Left lobe of liver (tissue), 2 donors: ENCODE measurements around the gene ANXA8. TPM values are rescaled to one million over a fixed set of nuclear protein-coding genes. Genes with fewer than 3 reads are reported as not detected.
"Not testable (repeated sequence)": the region's sequence is repeated elsewhere in the genome, so short reads cannot be mapped to it uniquely, and the experiment has no call there.

Experiments used
- ATAC-seq: fragments of 200-7000 bp; cut with Tn5 transposase; one replicate; pipeline ENCODE4 v1.9.1; 2020; ENCODE audit warnings: mild to moderate bottlenecking, moderate library complexity
- DNase-seq: peaks from one replicate; pipeline ENCODE4 v3.0.0-alpha.2; 2020; ENCODE audit warnings: low spot score
- total RNA-seq: library from RNA; stranded (reverse); gene quantifications from one replicate; pipeline ENCODE4 v1.2.1, GENCODE V29; 2021
- donor health status: DM: no; HTN: no; CAD: no; lungs with moderate emphysema.
- donor health status: DM: no; HTN: yes; CAD: no.

The ANXA8 gene
- total RNA-seq, 1 donor from 2014 or later, result 1.7 TPM

DNA sequence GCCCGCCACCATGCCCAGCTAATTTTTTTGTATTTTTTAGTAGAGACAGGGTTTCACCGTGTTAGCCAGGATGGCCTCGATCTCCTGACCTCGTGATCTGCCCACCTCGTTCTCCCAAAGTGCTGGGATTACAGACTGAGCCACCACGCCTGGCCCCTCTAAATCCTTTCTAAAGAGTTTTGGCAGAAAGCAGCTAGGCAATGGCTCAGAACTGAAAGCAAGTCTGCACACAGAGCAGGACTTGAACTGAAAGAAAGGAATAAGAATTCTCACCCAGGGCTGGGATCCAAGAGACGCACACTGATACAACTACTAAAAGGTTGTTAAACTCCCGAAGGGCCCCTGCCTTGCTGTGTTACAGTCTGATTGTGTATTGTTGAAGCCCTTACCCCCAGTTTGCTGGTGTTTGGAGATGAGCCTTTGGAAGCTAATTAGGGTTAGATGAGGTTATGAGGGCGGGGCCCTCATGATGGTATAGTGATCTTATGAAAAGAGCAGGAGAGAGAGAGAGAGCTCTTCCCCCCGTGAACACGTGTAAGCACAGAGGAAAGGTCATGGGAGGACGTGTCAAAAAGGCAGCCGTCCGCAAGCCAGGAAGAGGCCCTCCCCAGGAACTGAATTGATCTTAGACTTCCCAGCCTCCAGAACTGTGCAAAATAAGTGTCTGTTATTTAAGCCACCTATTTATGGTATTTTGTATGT is 18.5 kb downstream of the ANXA8 start:
- DNase-seq, result peak; percentile 14
- not testable (repeated sequence) for ATAC-seq

DNA sequence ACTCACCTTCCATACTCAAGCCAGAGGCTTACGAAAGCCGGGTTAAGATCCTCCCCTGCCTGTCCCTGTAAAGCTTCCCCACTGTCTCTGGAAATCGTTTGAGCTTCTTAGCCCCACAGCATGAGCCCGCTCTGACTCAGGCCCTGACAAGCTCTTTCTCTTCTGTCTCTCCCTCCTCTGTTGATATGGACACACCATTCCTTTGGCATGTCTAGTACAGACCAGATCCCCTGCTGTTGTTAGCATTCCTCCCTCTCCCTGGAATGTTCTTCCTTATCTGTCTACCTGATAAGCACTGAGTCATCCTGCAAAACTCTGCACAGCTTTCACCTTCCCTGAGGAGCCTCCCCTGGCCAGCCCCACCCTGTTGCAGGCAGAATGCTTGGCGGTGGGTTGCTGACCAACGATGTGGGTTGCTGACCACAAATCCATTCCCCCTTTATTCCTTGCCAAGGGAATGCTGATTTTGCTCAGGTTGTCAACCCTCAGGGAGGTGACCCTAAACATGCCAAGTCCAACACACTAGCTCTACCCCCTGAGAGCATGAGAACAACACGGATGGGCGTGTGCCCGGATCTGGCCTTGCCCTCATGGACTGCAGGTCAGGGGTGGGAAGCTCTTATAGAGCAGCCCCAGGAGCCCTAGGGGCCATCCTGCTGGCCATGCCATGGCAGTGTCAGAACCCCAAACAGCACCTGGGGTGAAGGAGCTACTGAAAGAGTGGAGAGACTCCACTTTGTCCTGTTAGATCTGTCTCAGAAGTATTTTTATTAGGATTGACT is 21.1 kb downstream of the ANXA8 start:
- ATAC-seq, result peak; percentile 55

DNA sequence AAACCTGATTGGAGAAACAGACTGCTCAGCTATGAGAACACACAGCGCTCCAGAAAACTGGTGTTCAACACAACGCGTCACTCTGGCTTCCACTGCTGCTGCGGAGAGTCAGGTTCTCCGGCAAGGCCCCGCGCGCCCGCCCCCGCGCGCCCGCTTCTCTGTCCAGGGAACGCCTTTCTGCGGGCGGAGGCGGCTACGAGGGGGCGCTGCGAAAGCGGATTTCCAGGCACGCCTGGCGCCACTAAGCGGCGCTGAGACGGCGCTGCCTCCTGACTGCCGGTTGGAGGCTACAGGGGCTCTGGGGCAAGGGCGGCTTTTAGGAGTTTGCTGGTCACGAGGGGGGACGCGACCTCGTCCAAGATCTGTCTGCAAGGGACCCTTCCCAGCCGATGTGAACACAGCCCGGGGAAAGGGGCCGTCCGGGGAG is 22.6 kb downstream of the ANXA8 start:
- peak; percentile 89 for ATAC-seq
- peak; percentile 74 for DNase-seq

More for the DNA sequence above, 21.1 kb downstream of the ANXA8 start:
- not testable (repeated sequence) for DNase-seq

DNA sequence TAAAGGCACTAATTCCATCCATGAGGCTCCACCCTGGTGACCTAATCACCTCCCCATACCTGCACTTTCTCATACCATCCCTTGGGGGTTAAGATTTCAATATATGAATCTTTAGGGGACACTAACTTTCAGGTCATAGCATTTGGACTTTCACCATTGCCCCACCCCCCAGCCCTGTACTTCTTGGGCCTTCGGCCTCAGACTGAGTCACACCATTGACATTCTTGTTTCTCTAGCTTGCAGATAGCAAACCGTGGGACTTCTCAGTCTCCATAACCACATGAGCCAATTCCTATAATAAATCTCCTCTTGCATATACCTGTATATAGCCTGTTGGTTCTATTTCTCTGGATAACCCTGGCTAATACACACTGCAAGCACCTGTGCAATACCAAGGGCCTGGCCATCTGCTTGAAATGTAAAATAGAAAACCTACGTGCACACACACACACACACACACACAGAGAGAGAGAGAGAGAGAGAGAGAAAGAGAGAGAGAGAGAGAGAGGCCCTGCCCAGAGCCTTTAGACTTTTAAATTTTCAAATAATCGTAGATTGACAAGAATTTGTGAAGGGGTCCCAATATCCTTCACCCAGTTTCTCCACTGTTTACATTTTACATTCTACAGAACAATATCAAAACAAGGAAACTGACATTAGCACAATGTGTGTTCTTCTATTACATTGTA is 25.3 kb downstream of the ANXA8 start:
- ATAC-seq, result no peak
- DNase-seq, result peak; percentile 7

DNA sequence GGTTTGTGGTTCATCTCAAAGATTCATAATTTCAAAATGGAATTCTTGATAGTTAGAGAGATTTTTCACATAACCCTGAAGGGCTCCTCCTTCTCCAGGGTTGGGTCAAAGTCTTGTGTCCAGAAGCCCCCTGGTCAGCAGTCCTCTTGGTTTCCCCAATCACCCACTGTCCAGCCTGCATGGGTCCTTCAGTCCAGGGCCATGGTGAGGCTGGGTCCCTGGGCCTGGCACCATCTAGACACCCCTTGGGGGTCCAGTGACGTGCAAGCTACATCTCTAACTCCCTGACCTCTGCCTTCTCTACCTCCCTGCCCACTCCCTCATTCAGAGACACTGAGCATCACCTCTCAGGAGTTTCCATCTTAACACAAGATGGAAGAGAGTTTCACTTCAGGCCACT is 26.1 kb downstream of the ANXA8 start:
- no peak for ATAC-seq
- DNase-seq, result peak; percentile 23

DNA sequence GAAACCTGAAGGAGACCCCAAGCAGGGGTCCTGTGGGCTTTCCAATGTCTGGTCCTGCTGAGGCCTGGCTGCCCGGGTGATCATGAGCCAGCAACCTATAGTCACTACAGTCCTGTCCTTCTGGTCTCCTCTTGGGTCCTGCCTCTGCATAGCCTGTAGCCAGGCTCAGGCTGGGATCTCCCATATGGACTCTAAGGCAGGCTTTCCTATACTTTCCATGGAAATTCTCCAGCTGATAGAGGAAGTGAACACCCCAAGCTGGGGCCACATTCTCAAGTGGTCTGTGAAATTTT is 26.4 kb downstream of the ANXA8 start:
- DNase-seq (no peak), ATAC-seq (no peak)

DNA sequence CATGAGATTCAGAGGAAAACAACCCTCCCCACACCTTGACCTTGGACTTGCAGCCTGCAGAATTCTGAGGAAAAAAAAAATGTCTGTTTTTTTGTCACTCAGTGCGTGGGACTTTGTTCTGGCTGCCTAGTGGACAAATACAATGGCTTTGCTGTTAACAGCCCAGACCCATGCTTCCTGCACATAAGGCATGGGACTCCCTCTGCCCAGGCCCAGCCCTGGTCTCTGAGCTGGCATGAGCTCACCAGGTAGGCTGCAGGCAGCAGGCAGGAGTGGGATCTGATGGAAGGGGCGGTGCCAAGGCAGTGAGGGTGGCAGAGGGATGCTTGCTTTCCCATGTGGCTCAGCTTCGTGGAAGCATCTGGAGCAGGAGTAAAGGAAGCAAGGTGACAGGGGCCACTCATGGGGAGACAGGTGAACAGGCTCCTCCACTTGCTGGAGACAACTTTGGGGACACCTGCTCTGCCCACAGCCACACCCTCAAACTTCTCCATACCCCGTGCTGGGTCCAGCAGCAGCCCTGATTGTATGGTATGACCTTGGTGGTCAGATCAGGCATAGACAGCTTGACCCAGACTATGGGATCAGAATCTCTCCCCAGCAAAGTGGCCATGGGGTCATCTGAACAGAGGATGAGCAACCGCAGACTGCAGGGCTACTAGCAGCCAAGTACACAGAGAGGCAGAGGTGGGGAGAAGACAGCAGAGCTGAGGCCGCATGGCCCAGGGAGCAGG is 27.0 kb downstream of the ANXA8 start:
- peak; percentile 43 for DNase-seq

DNA sequence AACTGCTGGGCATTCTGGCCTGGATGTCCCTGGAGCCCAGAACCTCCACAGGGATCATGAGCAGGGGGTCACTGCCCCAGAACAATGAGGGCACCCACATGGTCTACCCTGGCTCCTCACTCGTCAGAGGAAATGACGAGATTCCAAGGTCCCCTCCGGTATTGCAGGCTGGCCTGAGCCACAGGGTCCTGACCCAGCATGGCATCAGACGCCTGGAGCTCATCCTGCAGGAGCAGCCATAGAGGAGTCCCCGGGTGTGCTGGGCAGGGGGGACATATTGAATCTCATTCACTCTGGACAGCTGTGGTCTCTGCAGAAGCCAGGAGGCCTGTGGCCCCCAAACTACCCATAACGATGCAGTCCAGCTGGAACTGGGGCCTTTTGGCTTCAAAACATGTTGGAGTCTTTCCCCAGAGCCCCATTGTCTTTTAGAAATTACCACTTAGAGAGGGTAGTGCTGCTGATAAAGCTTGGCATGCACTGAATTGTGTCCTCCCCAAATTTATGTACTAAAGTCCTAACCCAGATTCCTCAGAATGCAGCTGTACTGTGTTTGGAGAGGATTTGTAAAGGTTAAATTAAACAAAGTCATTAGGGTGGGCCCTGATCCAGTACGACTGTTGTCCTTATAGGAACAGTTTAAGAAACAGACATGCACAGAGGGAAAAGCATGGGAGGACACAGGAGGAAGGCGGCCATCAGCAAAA is 27.7 kb downstream of the ANXA8 start:
- peak; percentile 29 for DNase-seq
- ATAC-seq, result no peak

More for the DNA sequence above, 27.0 kb downstream of the ANXA8 start:
- no peak for ATAC-seq

DNA sequence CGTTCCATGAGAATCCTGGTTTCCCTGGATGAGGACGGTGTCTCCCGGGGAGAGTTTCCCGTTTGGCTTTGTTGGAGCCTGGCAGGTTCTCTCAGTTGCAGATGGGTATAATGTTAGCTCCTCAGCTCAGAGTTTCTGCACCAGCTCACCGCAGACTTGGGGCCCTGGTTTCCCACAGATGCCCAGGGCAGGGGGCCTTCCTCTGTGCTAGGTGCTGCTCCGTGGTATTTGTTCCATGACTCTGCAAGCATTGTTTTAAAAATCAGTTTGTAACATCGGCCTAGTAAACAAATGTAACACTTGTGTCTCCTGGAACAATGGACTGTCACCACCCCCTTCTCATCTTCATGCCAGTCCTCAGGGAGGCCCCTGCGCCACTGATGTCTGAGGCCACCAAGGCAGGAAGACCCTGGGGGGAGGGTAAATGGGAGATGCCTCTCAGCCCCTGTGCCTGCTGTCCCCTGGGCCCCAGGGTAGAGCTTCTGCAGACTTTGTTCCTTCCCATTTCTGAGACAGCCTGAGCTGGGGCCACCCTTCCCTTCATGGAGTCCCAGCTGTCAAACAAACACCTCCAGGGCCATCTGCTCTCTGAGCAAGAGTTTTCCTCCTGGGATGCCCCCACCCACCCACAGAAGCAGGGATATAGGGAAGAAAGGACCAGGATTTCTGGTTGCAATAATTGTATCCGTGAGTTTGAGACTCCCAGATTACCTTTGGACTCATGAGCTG is 28.4 kb downstream of the ANXA8 start:
- not testable (repeated sequence) for ATAC-seq
- peak; percentile 15 for DNase-seq

DNA sequence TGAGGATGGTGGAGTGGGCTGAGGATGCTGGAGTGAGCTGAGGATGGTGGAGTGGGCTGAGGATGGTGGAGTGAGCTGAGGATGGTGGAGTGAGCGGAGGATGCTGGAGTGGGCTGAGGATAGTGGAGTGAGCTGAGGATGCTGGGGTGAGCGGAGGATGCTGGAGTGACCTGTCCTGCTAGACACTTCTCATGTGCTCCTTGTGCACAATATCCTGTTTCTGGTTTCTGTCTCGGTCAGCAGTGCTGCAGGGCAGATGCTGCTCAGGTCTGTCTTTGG is 29.2 kb downstream of the ANXA8 start:
- ATAC-seq (no peak), DNase-seq (no peak)

DNA sequence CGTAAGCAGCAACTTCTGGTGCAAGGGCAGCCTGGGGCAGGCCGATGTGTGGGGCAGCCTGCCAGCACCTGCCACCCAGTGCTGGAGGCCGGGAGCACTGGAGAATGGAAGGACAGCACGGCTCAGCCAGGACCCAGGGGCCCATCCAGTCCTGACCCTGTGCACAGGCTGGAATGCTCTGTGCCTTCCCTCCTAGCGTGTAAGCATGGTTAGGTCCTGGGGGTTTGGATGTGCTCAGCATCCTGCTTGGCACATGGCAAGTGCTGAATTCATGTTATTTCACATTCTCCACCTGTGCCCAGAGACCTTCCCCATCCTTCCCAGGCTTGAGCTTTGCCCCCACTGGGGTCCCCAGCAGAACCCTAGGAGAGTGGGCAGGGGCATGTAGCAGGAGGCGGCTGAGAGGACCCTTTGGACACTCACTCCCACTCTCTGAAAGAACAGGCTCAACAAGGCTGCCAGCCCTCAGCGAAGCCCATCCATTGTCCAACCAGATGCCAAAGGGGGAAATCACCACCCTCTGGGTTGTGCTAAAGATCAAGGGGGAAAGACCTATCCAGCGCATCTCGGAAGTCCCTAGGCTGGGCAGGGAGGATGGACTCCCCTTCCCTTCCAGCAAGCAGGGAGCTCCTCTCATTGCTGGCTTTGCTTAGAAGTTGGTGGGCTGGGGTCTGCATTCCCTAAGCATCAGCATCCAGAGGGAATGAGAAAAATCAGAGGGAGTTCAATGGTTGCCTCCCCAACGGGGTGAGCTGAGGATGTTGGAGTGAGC is 29.7 kb downstream of the ANXA8 start:
- ATAC-seq, result no peak
- DNase-seq, result peak; percentile 38

DNA sequence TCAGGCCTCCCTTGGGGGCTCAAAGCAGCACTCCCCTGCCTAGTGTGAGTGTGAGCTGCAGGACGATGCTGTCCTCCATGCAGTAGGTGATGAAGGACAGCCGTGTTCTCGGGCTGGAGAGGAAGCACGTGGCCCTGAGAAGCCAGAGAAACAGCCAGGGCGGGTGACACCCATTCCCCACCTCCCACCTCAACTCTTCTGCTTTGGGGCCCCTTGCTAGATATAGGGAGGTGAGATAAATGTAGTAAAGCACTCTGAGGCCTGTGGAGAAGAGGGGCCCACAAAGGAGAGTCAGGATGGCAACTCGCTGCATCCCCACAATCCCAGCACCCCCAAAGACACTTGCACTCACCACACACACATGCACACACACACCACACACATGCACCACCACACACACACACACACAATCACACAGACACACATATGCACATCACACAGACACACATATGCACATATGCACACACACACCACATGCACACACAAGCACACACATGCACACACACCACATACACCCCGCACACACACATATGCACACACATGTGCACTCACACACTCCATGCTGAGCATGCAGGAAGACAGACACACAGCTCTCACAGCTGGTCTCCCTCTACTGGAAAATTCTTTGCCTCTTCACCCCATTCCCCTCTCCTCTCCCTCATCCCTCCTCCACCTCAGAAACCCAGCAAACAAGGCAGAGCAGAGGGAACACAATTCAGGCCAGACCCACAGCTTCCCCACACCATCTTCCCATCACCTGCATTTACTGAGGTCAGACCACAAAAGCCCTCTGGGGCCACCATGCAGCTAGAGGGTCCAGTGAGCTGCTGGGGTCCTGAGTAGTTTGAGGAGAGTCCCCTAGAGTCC is 30.5 kb downstream of the ANXA8 start:
- DNase-seq (no peak), ATAC-seq (no peak)

DNA sequence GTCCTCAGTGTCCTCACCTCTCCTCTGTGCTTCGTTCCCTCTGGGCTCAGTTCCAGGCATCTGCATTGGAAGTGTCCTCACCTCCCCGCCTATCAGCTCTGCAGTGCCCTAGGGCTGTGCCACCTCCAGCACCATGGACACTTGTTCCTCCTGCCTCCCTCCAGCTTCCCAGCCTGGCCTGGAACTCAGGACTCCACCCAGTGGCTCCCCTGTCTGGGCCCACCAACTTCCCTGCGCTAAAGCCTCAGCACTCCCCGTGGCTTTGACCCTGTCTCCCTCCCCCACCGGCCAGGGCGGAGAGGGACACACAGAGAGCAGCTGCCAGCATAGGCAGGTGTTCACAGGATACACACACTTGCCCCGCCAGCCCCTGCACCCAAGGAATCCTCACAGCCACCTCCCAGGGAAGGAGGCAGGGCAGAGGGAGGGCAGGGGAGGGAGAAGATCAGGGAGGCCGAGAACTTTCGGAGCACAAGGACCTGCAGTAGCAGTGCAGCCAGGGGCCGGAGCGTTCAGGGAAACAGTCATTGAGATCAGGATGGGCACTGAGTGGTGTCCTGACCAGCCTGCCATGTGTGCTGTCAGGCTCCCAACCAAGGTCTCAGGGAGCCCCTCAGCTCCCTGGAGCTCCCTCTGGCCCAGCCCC is 31.3 kb downstream of the ANXA8 start:
- ATAC-seq (no peak), DNase-seq (peak; percentile 35)

DNA sequence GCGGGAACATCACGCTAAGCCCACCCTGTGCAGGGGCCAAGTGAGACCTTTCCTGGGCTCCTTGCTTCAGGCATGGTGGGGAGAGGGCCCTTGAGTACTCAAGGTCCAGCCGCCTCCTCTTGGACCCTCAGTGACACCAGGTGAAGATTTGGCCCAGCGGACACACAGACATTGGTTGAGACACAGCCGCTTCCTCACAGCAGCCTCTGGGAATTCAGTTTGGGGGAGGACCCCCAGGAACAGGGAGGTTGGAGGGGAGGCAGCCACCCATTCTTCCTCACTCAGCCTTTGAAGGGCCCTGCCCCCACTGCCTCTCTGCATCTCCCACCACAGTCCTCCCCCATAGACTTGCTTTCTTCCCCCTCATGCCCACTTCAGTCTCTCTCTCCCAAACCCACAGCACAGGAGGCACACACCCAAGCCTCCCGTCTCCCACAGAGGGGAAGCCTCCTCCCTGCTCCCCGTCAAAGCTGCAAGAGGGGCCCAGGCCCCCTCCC is 31.9 kb downstream of the ANXA8 start:
- DNase-seq (peak; percentile 28), ATAC-seq (no peak)

DNA sequence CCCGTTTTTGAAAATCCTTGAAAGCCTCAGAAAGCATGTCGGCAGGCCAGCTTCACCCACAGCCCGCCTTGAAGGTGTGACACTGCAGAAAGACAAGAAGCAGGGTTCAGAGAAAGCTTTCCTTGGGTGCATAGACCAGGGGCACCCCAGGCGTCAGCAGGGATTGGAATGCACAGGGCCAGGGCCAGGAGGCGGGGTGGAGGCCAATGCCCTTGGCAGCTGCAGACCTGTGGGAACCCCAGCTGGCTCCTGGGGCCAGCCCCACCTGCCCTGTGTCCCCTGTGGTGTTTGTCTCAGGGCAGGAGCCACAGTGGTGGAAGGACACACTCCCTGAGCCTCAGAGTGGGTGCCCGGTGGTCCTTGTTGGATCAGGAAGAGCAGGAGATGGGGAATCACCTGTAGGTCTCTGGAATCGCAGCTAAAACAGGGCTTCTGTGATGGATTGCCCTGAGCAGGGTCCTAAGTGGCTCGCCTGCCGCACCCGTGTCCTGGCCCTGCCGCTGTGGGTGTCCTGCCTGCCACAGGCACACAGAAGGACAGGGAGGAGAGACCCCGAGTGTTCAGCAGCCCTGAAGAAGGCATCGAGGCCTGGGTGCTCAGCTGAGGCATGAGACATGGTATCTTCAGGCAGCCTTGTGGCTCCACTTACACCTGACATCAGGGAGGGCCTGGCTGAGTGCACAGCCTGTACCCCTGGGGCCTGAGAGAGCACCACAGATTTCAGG is 32.5 kb downstream of the ANXA8 start:
- DNase-seq (peak; percentile 19), ATAC-seq (no peak)

DNA sequence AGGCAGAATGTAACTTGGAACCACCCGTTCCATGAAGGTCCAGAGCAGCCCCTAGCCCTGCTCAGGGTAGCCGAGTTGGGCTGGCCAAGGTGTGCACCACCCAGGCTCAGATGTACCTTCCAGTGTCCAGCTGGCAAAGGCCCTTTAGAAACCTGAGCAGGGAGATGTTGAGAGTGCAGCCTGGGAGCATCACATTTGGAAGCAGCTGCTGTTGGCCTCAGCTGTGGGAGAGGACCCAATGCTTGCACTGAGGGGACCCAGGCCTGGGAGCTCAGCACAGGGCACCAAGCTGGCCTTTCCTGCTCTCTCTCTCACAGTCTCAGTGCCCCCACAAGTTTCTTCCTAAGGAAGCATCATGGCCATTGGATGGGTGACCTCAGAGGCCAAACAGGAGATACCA is 33.5 kb downstream of the ANXA8 start:
- ATAC-seq (no peak), DNase-seq (peak; percentile 10)

DNA sequence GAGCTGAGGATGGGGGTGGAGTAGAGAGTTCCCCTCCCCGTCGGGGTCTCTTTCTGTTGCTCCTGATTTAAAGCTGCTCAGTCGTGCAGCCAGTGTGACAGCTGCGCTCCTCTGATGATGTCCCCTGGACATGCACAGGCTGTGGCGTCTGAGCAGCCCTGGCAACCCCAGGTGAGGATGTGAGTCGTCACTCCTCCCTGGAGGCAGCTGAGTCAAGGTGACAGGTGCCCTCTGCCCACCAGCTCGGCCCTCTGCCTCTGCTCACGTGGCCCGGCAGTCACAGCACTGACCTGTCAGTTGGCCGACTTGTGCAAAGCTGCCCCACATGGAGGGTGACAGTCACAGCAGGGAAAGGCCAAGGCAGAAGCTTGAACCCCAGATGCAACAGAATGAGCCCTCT is 33.9 kb downstream of the ANXA8 start:
- peak; percentile 24 for DNase-seq
- ATAC-seq, result no peak
